Body of pancreas (tissue), 4 donors: Measurements from ENCODE around the gene MBP. TPM values are rescaled to one million over a fixed set of nuclear protein-coding genes. Genes with fewer than 3 reads are reported as not detected.

Experiments
- ATAC-seq: fragments of 150-250 bp; one replicate; pipeline ENCODE4 v1.9.1; 2016
- DNase-seq, 4 donors: peaks; one replicate each; pipeline ENCODE4 v3.0.0-alpha.2; 2019
- H3K27ac ChIP-seq, 4 donors: fragments of 200-600 bp; sonication (generic); 1 replicate in 3 of 4; 2 replicates in 1 of 4; pipeline versions ENCODE4 v1.5.1 to v1.6.1; 2016 to 2019; ENCODE audit warnings: mild to moderate bottlenecking in 1 of 4, mixed read lengths in 1 of 4, moderate library complexity in 1 of 4
- H3K27me3 ChIP-seq, 2 donors: fragments of 200-600 bp; sonication (generic); one replicate each; pipeline ENCODE4 v1.6.0; 2016; ENCODE audit warnings: mild to moderate bottlenecking in 1 of 2
- H3K36me3 ChIP-seq, 2 donors: fragments of 200-600 bp; sonication (generic); replicated peaks in 1 of 2; 2 replicates each; pipeline ENCODE4 v1.5.1; 2016; ENCODE audit warnings: low read depth in 2 of 2; ENCODE audit not compliant: insufficient read depth in 1 of 2
- H3K4me1 ChIP-seq: fragments of 200-600 bp; sonication (generic); one replicate; pipeline ENCODE4 v1.6.0; 2016
- H3K4me3 ChIP-seq, 2 donors: fragments of 200-600 bp; sonication (generic); 1 replicate in 1 of 2; 2 replicates in 1 of 2; pipeline ENCODE4 v1.5.1; 2016 to 2019
- H3K9me3 ChIP-seq, 3 donors: fragments of 200-600 bp; sonication (generic); 1 replicate in 2 of 3; 2 replicates in 1 of 3; pipeline ENCODE4 v1.5.1; 2016
- POLR2A ChIP-seq, 3 donors: fragments of 450-650 bp; IDR thresholded peaks; one replicate each; pipeline ENCODE4 v1.6.1; 2016; ENCODE audit warnings: antibody characterized with exemption in 3 of 3, mild to moderate bottlenecking in 2 of 3
- WGBS, 2 donors: methylation state at CpG; one replicate each; pipeline ENCODE4 v1.1.5; 2017; 5-methylcytosine and 5-hydroxymethylcytosine counted together
- intact Hi-C: fragments of 100-400 bp; cut with DNase I; formaldehyde crosslinking; loops from one replicate; pipeline ENCODE4 v1.15.1; 2023
- total RNA-seq, 2 donors: library from RNA; depleted of rRNA; stranded (reverse); fragments of >200 nt; gene quantifications; one replicate each; pipeline ENCODE4 v1.1.0, GENCODE V29; 2016
- TF ChIP-seq, protein P1 (sequence below), 7 experiments: fragments of 450-650 bp in 4 of 7; fragments of 200-600 bp in 3 of 7; sonication (generic) in 3 of 7; IDR thresholded peaks; one replicate each; pipeline ENCODE4 v1.5.1; 2016 to 2019; ENCODE audit warnings: antibody characterized with exemption in 7 of 7

The MBP gene
- total RNA-seq, 2 donors from 2014 or later: 17.4 to 24.4 TPM

GRCh38 chr18:76943542-76944339, 188.8 kb downstream of the MBP start:
- intact Hi-C loops: no loop called here
- no peak overlapping the region for H3K4me3 ChIP-seq
- no peak overlapping the region for H3K27ac ChIP-seq
- no peaks in the 10 kb centered on the region for H3K27me3 ChIP-seq
- WGBS, 2 donors: 88 to 95% methylated on average over 6 of the region's 6 CpGs
- H3K9me3 ChIP-seq: no peaks in the 10 kb centered on the region
- ATAC-seq (no peak), DNase-seq (no peak)
- H3K36me3 ChIP-seq: peaks cover 0 to 3% of the 10 kb centered on the region in 2 donors
- TF ChIP-seq POLR2A (IDR thresholded peaks at IDR 0.05): no peak
- no peaks in the 10 kb centered on the region for H3K4me1 ChIP-seq

DNA sequence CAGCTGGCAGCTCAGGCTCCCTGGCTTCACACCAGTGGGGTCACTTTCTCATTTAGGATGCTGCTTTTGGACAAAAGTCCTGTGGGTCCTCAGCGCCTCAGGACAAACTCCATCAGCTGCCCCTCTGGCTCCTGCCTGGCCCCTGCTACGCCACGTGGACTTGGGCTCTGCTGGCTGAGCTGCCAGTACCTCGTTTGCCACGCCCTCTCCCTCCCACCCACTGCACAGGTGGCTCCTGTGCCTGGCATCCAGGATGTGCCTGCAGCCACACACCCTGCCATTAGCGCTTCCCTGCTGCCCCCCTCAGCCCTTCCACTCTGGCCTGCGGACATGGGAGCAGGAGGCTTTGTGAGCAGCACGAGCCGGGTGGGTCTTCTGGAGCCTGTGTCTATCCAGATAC, 191.3 kb downstream of the MBP start:
- no peaks in the 10 kb centered on the region for H3K9me3 ChIP-seq
- H3K4me1 ChIP-seq: no peaks in the 10 kb centered on the region
- no peak for DNase-seq
- no peak overlapping the region for H3K27ac ChIP-seq
- ATAC-seq: no peak
- no peaks in the 10 kb centered on the region for H3K27me3 ChIP-seq
- whole genome bisulfite sequencing, 2 donors: 95 to 96% methylated on average over 9 of the region's 9 CpGs
- no peak overlapping the region for H3K4me3 ChIP-seq
- TF ChIP-seq, protein P1, sequence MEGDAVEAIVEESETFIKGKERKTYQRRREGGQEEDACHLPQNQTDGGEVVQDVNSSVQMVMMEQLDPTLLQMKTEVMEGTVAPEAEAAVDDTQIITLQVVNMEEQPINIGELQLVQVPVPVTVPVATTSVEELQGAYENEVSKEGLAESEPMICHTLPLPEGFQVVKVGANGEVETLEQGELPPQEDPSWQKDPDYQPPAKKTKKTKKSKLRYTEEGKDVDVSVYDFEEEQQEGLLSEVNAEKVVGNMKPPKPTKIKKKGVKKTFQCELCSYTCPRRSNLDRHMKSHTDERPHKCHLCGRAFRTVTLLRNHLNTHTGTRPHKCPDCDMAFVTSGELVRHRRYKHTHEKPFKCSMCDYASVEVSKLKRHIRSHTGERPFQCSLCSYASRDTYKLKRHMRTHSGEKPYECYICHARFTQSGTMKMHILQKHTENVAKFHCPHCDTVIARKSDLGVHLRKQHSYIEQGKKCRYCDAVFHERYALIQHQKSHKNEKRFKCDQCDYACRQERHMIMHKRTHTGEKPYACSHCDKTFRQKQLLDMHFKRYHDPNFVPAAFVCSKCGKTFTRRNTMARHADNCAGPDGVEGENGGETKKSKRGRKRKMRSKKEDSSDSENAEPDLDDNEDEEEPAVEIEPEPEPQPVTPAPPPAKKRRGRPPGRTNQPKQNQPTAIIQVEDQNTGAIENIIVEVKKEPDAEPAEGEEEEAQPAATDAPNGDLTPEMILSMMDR (IDR thresholded peaks at IDR 0.05): no peak
- no peak for TF ChIP-seq POLR2A (IDR thresholded peaks at IDR 0.05)
- H3K36me3 ChIP-seq: peaks cover 0 to 10% of the 10 kb centered on the region in 2 donors
- intact Hi-C loops: no loop called here

GRCh38 chr18:76938619-76939018, 194.0 kb downstream of the MBP start:
- H3K27ac ChIP-seq: no peak overlapping the region
- no peak overlapping the region for H3K4me3 ChIP-seq
- H3K27me3 ChIP-seq: no peaks in the 10 kb centered on the region
- intact Hi-C loops: no loop called here
- H3K9me3 ChIP-seq: no peaks in the 10 kb centered on the region
- DNase-seq (no peak), ATAC-seq (no peak)
- 91 to 93% methylated on average over 11 to 12 of the region's 12 CpGs for WGBS, 2 donors
- H3K4me1 ChIP-seq: no peaks in the 10 kb centered on the region
- TF ChIP-seq, protein P1 (IDR thresholded peaks at IDR 0.05): no peak
- TF ChIP-seq POLR2A (IDR thresholded peaks at IDR 0.05): no peak
- H3K36me3 ChIP-seq: peaks cover 0 to 10% of the 10 kb centered on the region in 2 donors

- Histone ChIP-seq H3K36me3 (peaks cover 0 to 10% of the 10 kb centered on the region in 2 donors), H3K4me1 (no peaks in the 10 kb centered on the region), H3K4me3 (no peak overlapping the region), H3K27ac (no peak overlapping the region), H3K9me3 (no peaks in the 10 kb centered on the region), H3K27me3 (no peaks in the 10 kb centered on the region)
- ATAC-seq (no peak), DNase-seq (no peak)
- no peak for TF ChIP-seq POLR2A (IDR thresholded peaks at IDR 0.05)
- TF ChIP-seq, protein P1 (IDR thresholded peaks at IDR 0.05): no peak
- intact Hi-C loops: no loop called here
- 59 to 61% methylated on average over 1 of the region's 1 CpG for WGBS, 2 donors
These were observed 195.0 kb downstream of the MBP start for GRCh38 chr18:76937597-76937996.

- DNase-seq (no peak), ATAC-seq (no peak)
- intact Hi-C loops: no loop called here
- H3K4me1 ChIP-seq: no peaks in the 10 kb centered on the region
- no peaks in the 10 kb centered on the region for H3K9me3 ChIP-seq
- H3K36me3 ChIP-seq: peaks cover 0 to 10% of the 10 kb centered on the region in 2 donors
- no peaks in the 10 kb centered on the region for H3K27me3 ChIP-seq
- whole genome bisulfite sequencing, 2 donors: 93 to 94% methylated on average over 11 of the region's 11 CpGs
- no peak overlapping the region for H3K4me3 ChIP-seq
- H3K27ac ChIP-seq: no peak overlapping the region
- TF ChIP-seq POLR2A (IDR thresholded peaks at IDR 0.05): no peak
- TF ChIP-seq, protein P1 (IDR thresholded peaks at IDR 0.05): no peak
These were observed 195.7 kb downstream of the MBP start for GRCh38 chr18:76936877-76937276.
